ENCODE measurements around the gene GPR39.

Gene GPR39

GRCh38 chr2:132607426-132608090 lies 191.0 kb downstream of the GPR39 start:
- no peak for DNase-seq

GRCh38 chr2:132608311-132608710 lies 191.7 kb downstream of the GPR39 start:
- no peak for DNase-seq

GRCh38 chr2:132609101-132609890 lies 192.7 kb downstream of the GPR39 start:
- no peak for DNase-seq

GRCh38 chr2:132611719-132612118 lies 195.1 kb downstream of the GPR39 start:
- DNase-seq, result no peak

GRCh38 chr2:132615329-132616085 lies 198.9 kb downstream of the GPR39 start:
- DNase-seq, result no peak

GRCh38 chr2:132617989-132618388 lies 201.4 kb downstream of the GPR39 start:
- DNase-seq, result no peak

GRCh38 chr2:132618734-132619133 lies 202.1 kb downstream of the GPR39 start:
- DNase-seq, result no peak

- DNase-seq, result no peak
Observed at GRCh38 chr2:132620115-132620514, 203.5 kb downstream of the GPR39 start.

- no peak for DNase-seq
Observed at GRCh38 chr2:132621131-132621875, 204.7 kb downstream of the GPR39 start.

- no peak for DNase-seq
Observed at GRCh38 chr2:132623096-132623839, 206.7 kb downstream of the GPR39 start.

GRCh38 chr2:132627536-132627935 lies 210.9 kb downstream of the GPR39 start:
- no peak for DNase-seq

- no peak for DNase-seq
Observed at GRCh38 chr2:132632000-132632649, 215.5 kb downstream of the GPR39 start.

GRCh38 chr2:132633635-132634034 lies 217.0 kb downstream of the GPR39 start:
- DNase-seq, result no peak

- no peak for DNase-seq
Observed at GRCh38 chr2:132636346-132636745, 219.7 kb downstream of the GPR39 start.

- no peak for DNase-seq
Observed at GRCh38 chr2:132638313-132639040, 221.9 kb downstream of the GPR39 start.

- no peak for DNase-seq
Observed at GRCh38 chr2:132640116-132640515, 223.5 kb downstream of the GPR39 start.

GRCh38 chr2:132641819-132642218 lies 225.2 kb downstream of the GPR39 start:
- DNase-seq, result no peak

- DNase-seq, result no peak
Observed at GRCh38 chr2:132642415-132642814, 225.8 kb downstream of the GPR39 start.

GRCh38 chr2:132645176-132645575 lies 228.6 kb downstream of the GPR39 start:
- no peak for DNase-seq

- DNase-seq, result no peak
Observed at GRCh38 chr2:132645722-132646539, 229.3 kb downstream of the GPR39 start.
